GM19372 (cell line): ENCODE measurements around the gene NPAS3.

Source experiments
- ATAC-seq: cut with Tn5 transposase; IDR thresholded peaks from one replicate; pipeline ENCODE4 v1.9.1; 2021; ENCODE audit warnings: mild to moderate bottlenecking, low read depth, moderate library complexity; ENCODE audit not compliant: unreplicated experiment

NPAS3 gene

GRCh38 chr14:33455654-33456345, 517.1 kb downstream of the NPAS3 start:
- ATAC-seq, result no peak

DNA sequence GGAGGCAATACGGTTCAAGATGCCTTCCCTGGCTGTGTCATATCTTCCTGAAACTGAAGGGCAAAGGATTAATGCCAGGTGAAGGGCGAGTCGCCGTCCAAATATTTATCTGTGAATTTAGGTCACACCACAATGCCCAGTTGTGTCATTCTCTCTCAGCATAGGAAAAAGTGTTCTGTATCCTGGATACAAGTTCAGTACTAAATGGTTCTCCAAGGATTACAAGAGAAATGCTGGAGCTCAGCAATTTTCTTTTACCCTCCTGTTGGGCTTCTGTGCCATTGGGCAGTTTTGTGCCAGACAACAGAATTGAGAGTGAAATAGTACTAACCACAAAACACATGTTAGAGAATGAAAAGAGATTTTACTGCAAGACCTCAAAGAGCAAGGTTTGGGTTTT, 518.3 kb downstream of the NPAS3 start:
- no peak for ATAC-seq

- no peak for ATAC-seq
Measured at GRCh38 chr14:33457617-33458016, 518.9 kb downstream of the NPAS3 start.

DNA sequence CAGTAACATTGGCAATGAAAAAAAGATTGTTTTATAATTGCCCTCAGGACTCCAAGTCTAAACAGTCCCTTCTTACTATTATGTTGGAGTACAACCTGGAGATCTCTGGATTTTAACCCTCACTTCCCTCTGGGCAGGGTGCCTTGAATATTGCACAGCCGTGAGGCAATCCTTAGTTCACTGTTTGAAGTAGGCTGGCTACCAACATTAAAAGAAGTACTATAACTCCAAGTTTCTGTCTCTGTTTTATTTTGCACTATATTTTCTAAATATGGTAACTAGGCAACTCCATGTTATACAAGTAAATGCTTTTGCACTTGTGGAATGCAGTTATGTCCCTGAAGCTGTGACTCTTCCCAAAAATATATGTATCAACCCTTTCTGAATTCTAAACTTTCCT, 521.5 kb downstream of the NPAS3 start:
- ATAC-seq, result no peak

- ATAC-seq, result no peak
Measured at GRCh38 chr14:33461036-33461435, 522.4 kb downstream of the NPAS3 start.

GRCh38 chr14:33463731-33464130, 525.1 kb downstream of the NPAS3 start:
- ATAC-seq, result no peak

DNA sequence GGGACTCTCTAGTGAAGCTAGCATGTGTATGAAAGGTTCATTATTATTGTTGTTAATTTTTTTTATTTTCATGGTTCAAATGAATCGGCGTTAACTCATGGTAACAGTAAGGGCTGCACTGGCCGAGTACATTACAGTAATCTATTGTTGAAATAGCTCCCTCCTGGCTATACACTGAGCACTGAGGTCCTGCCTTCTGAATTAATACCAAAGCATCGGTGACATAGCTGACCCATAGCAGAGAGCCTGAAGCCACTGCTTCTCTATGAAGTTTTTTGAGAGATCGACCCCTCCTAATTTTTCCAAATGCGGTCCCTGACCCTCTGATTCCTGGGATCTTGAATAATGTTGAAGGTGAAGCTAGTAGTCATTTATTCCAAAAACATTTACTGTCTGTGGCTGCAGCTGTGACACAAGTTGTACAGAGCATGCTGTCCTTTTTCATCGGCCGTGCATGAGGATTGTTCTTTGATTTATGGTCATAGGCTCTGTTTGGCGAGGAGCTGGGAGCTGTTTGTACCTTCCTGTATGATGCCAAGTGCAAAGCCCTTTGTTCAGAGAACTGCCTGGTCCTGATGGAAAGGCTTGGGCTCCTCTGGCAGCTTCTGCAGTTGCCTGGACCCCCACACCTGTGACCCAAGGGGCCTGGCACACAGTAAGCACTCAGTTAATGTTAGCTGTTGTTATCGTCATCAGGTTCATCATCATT, 525.7 kb downstream of the NPAS3 start:
- ATAC-seq, result no peak

DNA sequence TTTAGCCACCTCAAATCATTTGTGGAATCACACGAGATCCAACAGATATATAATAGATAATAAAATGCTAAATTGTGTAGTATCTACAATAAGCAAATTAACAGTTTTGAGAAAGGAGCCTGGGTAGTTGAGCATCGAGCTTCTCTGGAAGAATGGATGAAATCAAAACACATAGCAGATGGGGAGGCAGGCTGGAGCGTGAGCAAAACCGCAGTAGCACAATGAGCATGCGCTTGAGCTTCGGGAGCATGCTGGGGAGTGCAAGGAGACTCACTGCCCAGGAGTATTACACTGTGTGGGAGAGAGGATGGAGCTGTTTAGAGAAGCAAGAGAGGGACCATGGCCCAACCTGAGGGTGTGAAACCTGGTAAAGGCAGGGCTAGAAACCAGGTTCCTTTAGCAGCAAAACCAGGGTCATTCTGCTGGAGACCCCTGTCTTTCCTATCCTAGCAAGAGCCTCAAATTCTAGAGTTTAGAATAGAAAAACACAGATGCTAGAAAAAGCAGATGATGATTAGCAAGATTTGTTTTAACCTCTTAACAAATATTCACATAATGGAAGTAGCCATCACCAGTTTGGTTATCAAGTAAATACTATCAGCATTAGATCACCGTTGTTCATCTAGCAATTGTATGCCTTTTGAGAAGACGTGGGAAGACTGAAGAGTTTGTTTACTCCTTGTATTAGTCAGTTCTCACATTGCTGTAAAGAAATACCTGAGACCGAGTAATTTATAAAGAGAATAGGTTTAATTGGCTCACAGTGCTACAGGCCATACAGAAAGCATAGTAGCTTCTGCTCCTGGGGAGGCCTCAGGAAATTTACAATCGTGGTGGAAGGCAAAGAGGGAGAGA, 527.4 kb downstream of the NPAS3 start:
- ATAC-seq, result no peak

- no peak for ATAC-seq
Measured at GRCh38 chr14:33467971-33468370, 529.3 kb downstream of the NPAS3 start.

- ATAC-seq, result no peak
Measured at GRCh38 chr14:33469898-33470297, 531.2 kb downstream of the NPAS3 start.

DNA sequence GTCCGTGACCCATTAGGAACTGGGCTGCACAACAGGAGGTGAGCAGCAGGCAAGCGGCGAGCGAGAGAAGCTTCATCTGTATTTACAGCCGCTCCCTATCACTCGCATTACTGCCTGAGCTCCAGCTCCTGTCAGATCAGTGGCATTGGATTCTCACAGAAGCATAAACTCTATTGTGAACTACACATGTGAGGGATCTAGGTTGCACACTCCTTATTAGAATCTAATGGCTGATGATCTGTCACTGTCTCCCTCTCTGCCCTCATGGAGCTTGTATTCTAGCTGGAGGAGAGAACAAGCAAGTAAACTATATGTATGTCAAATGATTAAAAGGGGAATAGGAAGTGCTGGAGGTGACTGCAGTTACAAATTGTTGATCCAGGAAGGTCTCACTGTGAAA, 533.1 kb downstream of the NPAS3 start:
- no peak for ATAC-seq

- no peak for ATAC-seq
Measured at GRCh38 chr14:33475623-33476022, 536.9 kb downstream of the NPAS3 start.

DNA sequence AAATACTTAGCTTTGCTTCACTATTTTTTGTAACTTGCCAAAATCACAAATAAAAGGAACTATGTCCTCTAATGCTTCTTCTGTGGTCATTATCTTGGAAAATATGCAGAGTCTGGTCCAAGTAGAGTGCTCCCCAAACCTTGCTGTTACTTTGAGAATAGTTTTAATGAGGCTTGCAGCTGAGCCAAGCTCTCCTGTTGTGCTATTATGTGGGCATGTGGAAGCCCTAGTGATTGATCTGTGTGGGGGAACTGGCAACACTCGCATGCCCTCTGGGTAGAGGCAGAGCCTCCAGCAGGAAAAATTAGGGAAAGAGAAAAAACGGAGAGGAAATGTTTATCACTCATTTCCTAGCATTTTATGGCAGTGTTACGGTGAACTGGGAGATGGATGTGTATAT, 539.1 kb downstream of the NPAS3 start:
- no peak for ATAC-seq

DNA sequence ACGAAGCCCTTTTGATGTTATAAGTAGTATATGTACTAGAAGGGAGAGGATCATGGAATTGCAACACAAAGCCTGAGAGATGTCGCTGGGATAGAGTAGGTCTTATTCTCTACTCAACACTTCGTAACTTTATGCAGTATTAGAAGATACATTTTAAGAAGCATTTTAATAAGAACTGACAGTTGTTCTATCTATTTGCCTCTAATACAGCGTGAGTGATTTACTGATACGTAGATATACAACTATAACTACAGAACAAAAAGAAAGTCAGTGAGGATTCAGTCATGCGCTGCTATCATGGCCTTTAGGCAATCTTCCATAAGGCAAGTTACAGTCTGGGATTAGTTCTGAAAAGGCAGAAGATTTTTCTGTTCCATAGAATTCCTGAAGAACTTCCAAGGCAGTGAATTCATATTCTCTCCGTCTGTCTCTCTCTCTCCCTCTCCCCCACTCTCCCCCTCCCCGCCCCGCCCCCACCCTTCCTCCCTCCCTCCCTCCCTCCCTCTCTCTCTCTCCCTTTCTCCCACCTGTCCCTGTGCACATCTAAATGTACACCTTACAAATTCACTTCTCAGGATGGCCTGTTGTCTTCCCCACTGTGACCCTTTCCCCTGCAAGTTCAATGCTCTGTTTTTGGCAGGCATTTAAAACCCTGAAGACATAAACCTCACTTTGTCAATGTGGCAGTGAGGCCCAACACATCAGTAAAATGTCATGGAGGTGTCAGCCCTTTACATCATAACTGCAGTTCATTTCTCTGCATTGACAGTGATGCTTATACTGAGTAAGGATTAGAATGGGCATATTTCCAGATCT, 541.6 kb downstream of the NPAS3 start:
- no peak for ATAC-seq

GRCh38 chr14:33480887-33481184, 542.2 kb downstream of the NPAS3 start:
- no peak for ATAC-seq

DNA sequence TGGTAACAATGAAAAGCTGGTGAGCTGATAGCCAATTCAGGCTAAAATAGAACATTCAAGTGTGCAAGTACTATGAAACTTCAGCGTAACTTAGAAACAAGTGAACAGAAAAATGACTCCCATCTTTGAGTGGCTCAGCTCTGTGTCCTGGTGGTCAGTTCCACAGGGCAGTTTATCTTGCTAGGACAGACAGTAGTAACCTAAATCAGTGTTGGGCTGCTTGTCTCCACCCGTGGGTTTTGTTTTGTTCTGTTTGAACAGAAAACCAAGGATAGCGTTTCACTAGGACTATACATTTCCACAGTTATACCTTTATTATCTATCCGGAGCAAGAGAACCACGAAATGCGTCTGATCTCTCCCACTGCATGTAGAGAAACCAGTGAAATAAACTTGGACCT, 544.4 kb downstream of the NPAS3 start:
- ATAC-seq, result no peak

DNA sequence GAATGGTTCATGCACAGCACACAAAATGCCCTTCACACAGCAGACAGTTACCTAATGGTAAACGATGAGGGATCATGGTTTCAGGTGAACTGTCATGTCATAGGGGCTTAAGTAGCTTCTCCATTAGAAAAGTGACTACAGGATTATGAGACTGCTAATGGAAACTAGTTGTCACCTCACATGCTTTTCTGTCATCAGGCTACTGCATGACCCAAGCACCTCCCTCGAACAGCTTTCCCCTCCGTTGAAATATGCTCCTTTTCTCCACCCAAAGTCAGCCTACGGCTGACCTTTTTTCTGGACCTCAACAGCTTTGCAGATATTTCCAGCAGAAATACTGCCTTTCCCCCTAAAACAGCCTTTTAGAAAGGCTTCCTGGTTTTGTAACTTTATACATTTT, 544.9 kb downstream of the NPAS3 start:
- ATAC-seq, result no peak

- ATAC-seq, result no peak
Measured at GRCh38 chr14:33484264-33484663, 545.6 kb downstream of the NPAS3 start.

- no peak for ATAC-seq
Measured at GRCh38 chr14:33486332-33486890, 547.7 kb downstream of the NPAS3 start.

GRCh38 chr14:33488582-33488981, 549.9 kb downstream of the NPAS3 start:
- no peak for ATAC-seq
